Activated CD4-positive, alpha-beta T cell treated with anti-CD3 and anti-CD28 coated beads, Interleukin-2, Interleukin-6, amounts not matched to agents 100 ng/mL and 50 ng/mL, durations not matched to agents 16 hours and 8 hours (primary cell): ENCODE results near the gene ANO10.
"Not testable (repeated sequence)": the region's sequence is repeated elsewhere in the genome, so short reads cannot be mapped to it uniquely, and the experiment has no call there.

Experiments
- DNase-seq: peaks from one replicate; pipeline ENCODE4 v3.0.0-alpha.2; 2020

ANO10 gene

GRCh38 chr3:43369404-43370292 lies 252.2 kb downstream of the ANO10 start:
- no peak for DNase-seq

GRCh38 chr3:43366885-43367284 lies 254.9 kb downstream of the ANO10 start:
- DNase-seq, result no peak

- no peak for DNase-seq
These were observed 255.3 kb downstream of the ANO10 start for GRCh38 chr3:43366481-43366880.

- DNase-seq, result no peak
These were observed 256.1 kb downstream of the ANO10 start for GRCh38 chr3:43365601-43366305.

- no peak for DNase-seq
These were observed 256.9 kb downstream of the ANO10 start for GRCh38 chr3:43364926-43365325.

- no peak for DNase-seq
These were observed 257.3 kb downstream of the ANO10 start for GRCh38 chr3:43364494-43364893.

- DNase-seq, result no peak
These were observed 258.1 kb downstream of the ANO10 start for GRCh38 chr3:43363621-43364266.

- DNase-seq, result no peak
These were observed 258.9 kb downstream of the ANO10 start for GRCh38 chr3:43362961-43363360.

- no peak for DNase-seq
These were observed 259.6 kb downstream of the ANO10 start for GRCh38 chr3:43362183-43362582.

- no peak for DNase-seq
These were observed 260.7 kb downstream of the ANO10 start for GRCh38 chr3:43361077-43361476.

- DNase-seq, result not testable (repeated sequence)
These were observed 265.8 kb downstream of the ANO10 start for GRCh38 chr3:43356033-43356432.

GRCh38 chr3:43353923-43354670 lies 267.7 kb downstream of the ANO10 start:
- DNase-seq, result no peak

- no peak for DNase-seq
These were observed 268.4 kb downstream of the ANO10 start for GRCh38 chr3:43353393-43353792.

GRCh38 chr3:43349716-43350115 lies 272.1 kb downstream of the ANO10 start:
- no peak for DNase-seq

GRCh38 chr3:43348852-43349574 lies 272.8 kb downstream of the ANO10 start:
- no peak for DNase-seq

- no peak for DNase-seq
These were observed 273.5 kb downstream of the ANO10 start for GRCh38 chr3:43348350-43348749.

GRCh38 chr3:43347774-43348173 lies 274.0 kb downstream of the ANO10 start:
- DNase-seq, result no peak

- DNase-seq, result peak; percentile 50
These were observed 274.6 kb downstream of the ANO10 start for GRCh38 chr3:43346978-43347749.

GRCh38 chr3:43345877-43346276 lies 275.9 kb downstream of the ANO10 start:
- peak; percentile 29 for DNase-seq

- no peak for DNase-seq
These were observed 276.6 kb downstream of the ANO10 start for GRCh38 chr3:43345246-43345645.

GRCh38 chr3:43344520-43344919 lies 277.3 kb downstream of the ANO10 start:
- no peak for DNase-seq
